Omental fat pad (tissue), 4 donors: ENCODE data around the gene PRR20G. TPM values are rescaled to one million over a fixed set of nuclear protein-coding genes. Genes with fewer than 3 reads are reported as not detected.

ENCODE experiments used
- ATAC-seq: fragments of 150-250 bp; one replicate; pipeline ENCODE4 v1.9.1; 2016; ENCODE audit warnings: mild to moderate bottlenecking, moderate library complexity; ENCODE audit not compliant: low FRiP score
- DNase-seq: peaks from one replicate; pipeline ENCODE4 v3.0.0-alpha.2; 2019; ENCODE audit warnings: low spot score
- CTCF ChIP-seq, 3 donors: fragments of 450-650 bp; IDR thresholded peaks; one replicate each; pipeline ENCODE4 v1.5.1; 2016 to 2017; ENCODE audit warnings: antibody characterized with exemption in 3 of 3, mild to moderate bottlenecking in 3 of 3, moderate library complexity in 2 of 3
- total RNA-seq, 4 donors: library from RNA; depleted of rRNA; stranded (reverse); fragments of >200 nt; gene quantifications; one replicate each; pipeline ENCODE4 v1.1.0, GENCODE V29; 2016

Gene PRR20G
- total RNA-seq, 4 donors from 2014 or later, result not detected

DNA sequence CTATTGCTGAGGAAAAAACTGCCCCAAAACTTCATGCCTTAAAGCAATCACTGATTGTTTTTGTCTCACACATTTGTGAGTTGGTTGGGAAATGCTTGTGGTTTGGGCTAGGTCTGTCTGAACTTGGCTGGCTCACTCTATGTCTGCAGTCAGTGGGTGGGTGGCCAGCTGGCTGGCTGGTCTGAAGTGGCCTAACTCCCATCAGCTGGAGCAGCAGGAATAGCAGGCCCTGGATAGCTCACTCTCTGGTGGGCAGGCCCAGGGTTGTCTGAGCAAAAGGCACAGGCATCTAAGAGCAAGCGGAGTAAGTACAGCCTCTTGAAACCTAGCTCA lies 37.7 kb upstream of the PRR20G start:
- no peak for TF ChIP-seq CTCF (IDR thresholded peaks at IDR 0.05)
- DNase-seq (no peak), ATAC-seq (no peak)

DNA sequence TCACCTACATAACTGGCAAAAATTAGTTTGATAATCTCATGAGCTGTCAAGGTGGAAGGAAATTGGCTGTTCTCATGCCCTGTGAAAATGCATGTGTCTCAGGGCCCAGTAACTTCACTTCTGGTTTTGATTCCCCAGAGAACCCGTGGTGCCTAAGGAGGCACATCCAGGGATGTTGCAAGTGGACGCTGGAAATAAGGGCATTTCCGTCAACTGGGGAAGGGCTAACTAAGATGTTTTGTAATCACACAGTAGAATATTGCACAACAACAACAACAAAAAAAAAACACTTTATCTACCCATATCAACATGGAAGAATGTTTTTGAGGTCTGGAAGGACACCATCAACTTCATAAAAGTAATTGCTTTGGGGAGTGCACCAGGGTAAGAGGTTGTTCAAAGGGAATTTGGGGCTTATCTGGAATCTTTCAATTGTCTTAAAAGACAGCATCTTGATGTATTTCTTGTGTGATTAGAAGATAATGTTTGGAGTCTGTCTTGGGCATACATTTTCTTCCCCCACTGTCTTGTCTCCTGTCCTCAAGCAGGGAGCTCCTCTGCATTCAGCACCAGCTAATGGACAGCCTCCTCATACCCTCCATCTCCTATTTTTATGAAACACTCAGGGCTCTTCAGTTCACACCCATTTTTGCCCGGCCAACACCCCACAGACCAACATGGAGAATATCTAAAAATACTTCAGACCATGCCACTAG lies 37.2 kb upstream of the PRR20G start:
- ATAC-seq (no peak), DNase-seq (no peak)
- TF ChIP-seq CTCF (IDR thresholded peaks at IDR 0.05), result no peak

- no peak for TF ChIP-seq CTCF (IDR thresholded peaks at IDR 0.05)
- DNase-seq, result no peak
- ATAC-seq, result no peak
Observed at GRCh38 chr3:127324076-127324475, 36.2 kb upstream of the PRR20G start.

DNA sequence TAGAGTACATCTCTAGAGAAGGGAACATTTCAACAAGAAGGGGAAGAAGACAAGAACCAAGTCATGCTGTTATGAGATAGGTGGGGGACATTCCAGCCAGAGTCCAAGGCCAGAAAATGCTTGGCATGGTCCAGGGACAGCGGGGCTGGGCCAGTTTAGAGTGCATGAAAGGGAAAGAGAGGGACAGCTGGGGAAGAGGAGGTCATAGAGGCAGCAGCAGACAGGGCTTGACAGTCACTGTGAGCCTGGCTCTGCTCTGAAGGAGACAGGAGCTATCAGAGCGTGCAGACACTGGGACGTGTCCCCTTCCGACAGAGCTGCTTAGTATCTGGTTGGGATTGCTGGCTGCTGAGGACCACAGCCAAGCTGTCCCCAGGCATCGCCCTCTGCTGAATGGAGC lies 35.7 kb upstream of the PRR20G start:
- TF ChIP-seq CTCF (IDR thresholded peaks at IDR 0.05), result no peak

GRCh38 chr3:127321371-127321770 lies 33.5 kb upstream of the PRR20G start:
- ATAC-seq (no peak), DNase-seq (no peak)
- TF ChIP-seq CTCF (IDR thresholded peaks at IDR 0.05), result no peak

More for the DNA sequence above, 35.7 kb upstream of the PRR20G start:
- DNase-seq (no peak), ATAC-seq (no peak)

GRCh38 chr3:127320529-127321121 lies 32.8 kb upstream of the PRR20G start:
- no peak for TF ChIP-seq CTCF (IDR thresholded peaks at IDR 0.05)
- no peak for DNase-seq
- no peak for ATAC-seq

DNA sequence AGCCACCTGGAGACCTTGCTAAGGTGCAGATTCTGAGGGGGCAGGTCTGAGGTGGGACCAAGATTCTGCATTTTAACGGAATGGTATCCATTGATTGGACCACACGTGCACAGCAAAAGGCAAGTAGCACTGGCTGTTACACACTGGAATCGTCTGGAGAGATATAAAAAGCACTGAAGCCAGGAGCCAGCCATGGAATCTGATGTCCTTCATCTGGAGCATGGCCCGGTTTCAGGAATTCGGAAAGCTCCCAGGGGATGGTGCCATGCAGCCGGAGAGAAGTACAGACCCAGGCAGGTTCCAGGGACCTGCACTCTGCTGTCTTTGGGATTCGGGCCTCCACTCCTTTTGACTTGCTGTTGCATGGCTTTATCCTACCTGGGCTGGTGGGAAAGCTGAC lies 28.8 kb upstream of the PRR20G start:
- ATAC-seq (no peak), DNase-seq (no peak)
- TF ChIP-seq CTCF (IDR thresholded peaks at IDR 0.05), result no peak
